IMR-90 (cell line): ENCODE data around the gene SDK1. TPM values are rescaled to one million over a fixed set of nuclear protein-coding genes. Genes with fewer than 3 reads are reported as not detected.

ENCODE experiments used
- ATAC-seq: fragments of 200-7000 bp; cut with Tn5 transposase; 2 replicates; pipeline ENCODE4 v1.9.1; 2020; ENCODE audit warnings: low read depth, mild to moderate bottlenecking, moderate library complexity
- BruUV-seq: library from RNA; stranded (reverse); fragments of 400-500 nt; replicated peaks from 2 replicates; lab custom pipeline; 2021; lab: Mats Ljungman, UMichigan
- CTCF ChIA-PET: fragments of 300-600 bp; formaldehyde crosslinking; extraction: SDS; loops from one replicate; lab custom pipeline; 2021; ENCODE audit warnings: antibody characterized with exemption; lab: Yijun Ruan, JAX
- POLR2A ChIA-PET: fragments of 300-600 bp; sonication (Branson Sonifier 250); formaldehyde crosslinking; loops from one replicate; lab custom pipeline; 2022; ENCODE audit warnings: antibody characterized with exemption; ENCODE audit not compliant: unreplicated experiment; lab: Charles Lee
- DNase-seq: peaks from one replicate; pipeline ENCODE4 v3.0.0; 2013
- H2AFZ ChIP-seq: replicated peaks from 2 replicates; pipeline ENCODE3; 2013; ENCODE audit warnings: low read length, mild to moderate bottlenecking; ENCODE audit not compliant: poor library complexity
- H2AK5ac ChIP-seq: 2 replicates; pipeline ENCODE4 v1.6.1; 2013; ENCODE audit warnings: low read depth, low read length, inconsistent platforms
- H2AK9ac ChIP-seq: replicated peaks from 2 replicates; pipeline ENCODE3; 2013; ENCODE audit warnings: mild to moderate bottlenecking, low read depth, low read length, moderate library complexity; ENCODE audit not compliant: poor library complexity
- H2BK120ac ChIP-seq: 2 replicates; pipeline ENCODE4 v1.6.1; 2013; ENCODE audit warnings: low read depth, low read length, inconsistent platforms
- H2BK15ac ChIP-seq: 3 replicates; pipeline ENCODE4 v1.6.1; 2013; ENCODE audit warnings: low read depth, low read length, inconsistent platforms
- H2BK20ac ChIP-seq: 2 replicates; pipeline ENCODE4 v1.6.1; 2013; ENCODE audit warnings: low read depth, mild to moderate bottlenecking, inconsistent platforms, low read length, moderate library complexity
- H2BK5ac ChIP-seq: 2 replicates; pipeline ENCODE4 v1.6.1; 2013; ENCODE audit warnings: mild to moderate bottlenecking, low read depth, low read length, inconsistent platforms; ENCODE audit not compliant: poor library complexity, severe bottlenecking
- H3K14ac ChIP-seq: replicated peaks from 2 replicates; pipeline ENCODE4 v1.6.1; 2013; ENCODE audit warnings: low read depth, low read length, inconsistent platforms
- H3K18ac ChIP-seq: 2 replicates; pipeline ENCODE4 v1.6.1; 2013; ENCODE audit warnings: low read depth, low read length, control low read depth
- H3K23ac ChIP-seq: 2 replicates; pipeline ENCODE4 v1.6.1; 2013; ENCODE audit warnings: low read depth, low read length, inconsistent platforms
- H3K27ac ChIP-seq: 2 replicates; pipeline ENCODE4 v1.5.1; 2013; ENCODE audit warnings: mild to moderate bottlenecking, control low read depth, low read length; ENCODE audit not compliant: insufficient read depth
- H3K27me3 ChIP-seq: 2 replicates; pipeline ENCODE4 v1.6.1; 2013; ENCODE audit warnings: low read length; ENCODE audit not compliant: control insufficient read depth, insufficient read depth
- H3K36me3 ChIP-seq: 2 replicates; pipeline ENCODE4 v1.6.1; 2013; ENCODE audit warnings: low read length, mixed read lengths; ENCODE audit not compliant: control insufficient read depth, insufficient read depth
- H3K4ac ChIP-seq: 2 replicates; pipeline ENCODE4 v1.6.1; 2013; ENCODE audit warnings: low read depth, low read length, inconsistent platforms
- H3K4me1 ChIP-seq: 2 replicates; pipeline ENCODE4 v1.6.1; 2013; ENCODE audit warnings: low read length, mixed read lengths; ENCODE audit not compliant: control insufficient read depth, insufficient read depth
- H3K4me2 ChIP-seq: 2 replicates; pipeline ENCODE4 v1.6.1; 2013; ENCODE audit warnings: low read depth, mild to moderate bottlenecking, control low read depth, low read length, moderate library complexity
- H3K4me3 ChIP-seq: 2 replicates; pipeline ENCODE4 v1.5.1; 2013; ENCODE audit warnings: low read depth, mild to moderate bottlenecking, control low read depth, low read length, moderate library complexity; ENCODE audit not compliant: insufficient read depth
- H3K56ac ChIP-seq: 2 replicates; pipeline ENCODE4 v1.6.1; 2013; ENCODE audit warnings: low read length, inconsistent platforms; ENCODE audit not compliant: insufficient read depth; ENCODE audit errors: extremely low read depth
- H3K79me1 ChIP-seq, 2 experiments: 2 replicates each; pipeline ENCODE4 v1.6.1; 2013; ENCODE audit warnings: low read length in 2 of 2, inconsistent platforms in 1 of 2, low read depth in 1 of 2
- H3K9ac ChIP-seq: 2 replicates; pipeline ENCODE4 v1.6.1; 2013; ENCODE audit warnings: low read depth, low read length, control low read depth
- H3K9me1 ChIP-seq: 2 replicates; pipeline ENCODE4 v1.6.1; 2013; ENCODE audit warnings: low read length, inconsistent platforms; ENCODE audit not compliant: insufficient read depth
- H3K9me3 ChIP-seq: 2 replicates; pipeline ENCODE4 v1.6.1; 2013; ENCODE audit warnings: low read length; ENCODE audit not compliant: control insufficient read depth, insufficient read depth
- H4K20me1 ChIP-seq: 2 replicates; pipeline ENCODE4 v1.6.1; 2013; ENCODE audit warnings: low read length, inconsistent platforms; ENCODE audit not compliant: insufficient read depth
- H4K5ac ChIP-seq: 2 replicates; pipeline ENCODE4 v1.6.1; 2013; ENCODE audit warnings: mild to moderate bottlenecking, low read depth, low read length, control low read depth
- H4K8ac ChIP-seq, 2 experiments: 2 replicates each; pipeline ENCODE4 v1.6.1; 2013; ENCODE audit warnings: low read depth in 2 of 2, low read length in 2 of 2, control low read depth in 1 of 2, inconsistent platforms in 1 of 2
- H4K91ac ChIP-seq: 2 replicates; pipeline ENCODE4 v1.6.1; 2013; ENCODE audit warnings: low read depth, low read length, inconsistent platforms; ENCODE audit not compliant: insufficient read depth
- CEBPB ChIP-seq: IDR thresholded peaks from 2 replicates; pipeline ENCODE4 v1.6.1; 2012; ENCODE audit warnings: low read depth, low read length, improper control_type of control experiment
- CHD1 ChIP-seq: IDR thresholded peaks from 2 replicates; pipeline ENCODE4 v1.6.1; 2012; ENCODE audit warnings: low read depth, low read length, improper control_type of control experiment
- MAFK ChIP-seq: IDR thresholded peaks from 2 replicates; pipeline ENCODE4 v1.6.1; 2012; ENCODE audit warnings: low read depth, low read length, improper control_type of control experiment
- MAZ ChIP-seq: IDR thresholded peaks from 2 replicates; pipeline ENCODE4 v1.6.1; 2012; ENCODE audit warnings: low read depth, mild to moderate bottlenecking, low read length, improper control_type of control experiment, moderate library complexity, borderline replicate concordance
- MXI1 ChIP-seq: IDR thresholded peaks from 2 replicates; pipeline ENCODE4 v1.6.1; 2012; ENCODE audit warnings: low read depth, mild to moderate bottlenecking, low read length, moderate library complexity, borderline replicate concordance
- POLR2A ChIP-seq: IDR thresholded peaks from 2 replicates; pipeline ENCODE4 v1.6.1; 2012; ENCODE audit warnings: mild to moderate bottlenecking, low read depth, low read length
- RAD21 ChIP-seq: IDR thresholded peaks from 2 replicates; pipeline ENCODE4 v1.6.1; 2012; ENCODE audit warnings: low read length, improper control_type of control experiment
- RCOR1 ChIP-seq: IDR thresholded peaks from 2 replicates; pipeline ENCODE4 v1.6.1; 2012; ENCODE audit warnings: mild to moderate bottlenecking, low read length, improper control_type of control experiment; ENCODE audit not compliant: insufficient replicate concordance
- RFX5 ChIP-seq: IDR thresholded peaks from 2 replicates; pipeline ENCODE4 v1.8.0; 2012; ENCODE audit warnings: low read depth, mild to moderate bottlenecking, low read length, moderate library complexity
- SMC3 ChIP-seq: fragments of 150-350 bp; IDR thresholded peaks from 2 replicates; pipeline ENCODE4 v1.6.1; 2016; ENCODE audit warnings: low read depth, mild to moderate bottlenecking, antibody characterized with exemption, low read length, moderate library complexity
- WGBS, 2 experiments: methylation state at CpG; one replicate each; pipeline versions ENCODE4 v1.1.5 to v1.1.7; 2013; ENCODE audit warnings: missing lambda C conversion rate in 2 of 2; ENCODE audit not compliant: insufficient read length in 1 of 2; ENCODE audit errors: extremely low coverage in 2 of 2; 5-methylcytosine and 5-hydroxymethylcytosine counted together
- dilution Hi-C: fragments of 300-500 bp; cut with HindIII; formaldehyde crosslinking; loops from one replicate; pipeline ENCODE4 v1.14.3; 2018; ENCODE audit warnings: low sequenced_read_pairs; ENCODE audit not compliant: unreplicated experiment
- in situ Hi-C: fragments of 300-500 bp; cut with MboI; formaldehyde crosslinking; loops from 3 replicates; pipeline ENCODE4 v1.14.3; 2019; ENCODE audit warnings: low sequenced_read_pairs, inconsistent platforms, mixed read lengths
- intact Hi-C: fragments of 100-400 bp; cut with micrococcal nuclease; formaldehyde crosslinking; loops from 2 replicates; pipeline ENCODE4 v1.10.0; 2022
- polyA plus RNA-seq, 3 experiments: library from polyadenylated mRNA; depleted of rRNA; stranded (reverse); fragments of >200 nt; gene quantifications; 2 replicates each; pipeline ENCODE4 v1.2.3, GENCODE V29; 2012; ENCODE audit warnings: low replicate concordance in 1 of 3
- total RNA-seq: library from RNA; depleted of rRNA; stranded (reverse); fragments of >200 nt; gene quantifications from 2 replicates; pipeline ENCODE4 v1.2.3, GENCODE V29; 2012

The SDK1 gene
- total and polyA plus RNA-seq, 2 of the 4 experiments (the other 2 are of a cell fraction) = 1.5 to 1.6 TPM

- Histone ChIP-seq H2AK9ac (no peak overlapping the region), H3K4me3 (no peak overlapping the region), H3K9ac (no peak overlapping the region), H3K27me3 (no peaks in the 10 kb centered on the region), H2BK20ac (no peak overlapping the region), H3K4me1 (no peaks in the 10 kb centered on the region), H3K9me3 (peaks cover 10% of the 10 kb centered on the region), H3K79me1 (no peaks in the 10 kb centered on the region), H3K4ac (no peak overlapping the region), H3K4me2 (no peak overlapping the region), H2AK5ac (no peak overlapping the region), H4K91ac (no peak overlapping the region), H4K20me1 (no peaks in the 10 kb centered on the region), H2BK120ac (no peak overlapping the region), H2BK15ac (no peak overlapping the region), H3K56ac (no peak overlapping the region), H3K23ac (no peak overlapping the region), H3K14ac (no peak overlapping the region), H2AFZ (no peak overlapping the region), H2BK5ac (no peak overlapping the region), H3K36me3 (no peaks in the 10 kb centered on the region), H3K9me1 (no peaks in the 10 kb centered on the region), H3K18ac (no peak overlapping the region), H4K8ac (no peak overlapping the region), H3K27ac (no peak overlapping the region), H4K5ac (no peak overlapping the region)
- in situ Hi-C loops = no loop called here
- CTCF ChIA-PET = no interaction called here
- POLR2A ChIA-PET = no interaction called here
- WGBS, 2 experiments = 90% methylated on average over 4 of the region's 10 CpGs; no CpG with 5 or more reads in 1 of the 2 experiments
- TF ChIP-seq CEBPB (no peak), CHD1 (no peak), MXI1 (no peak), MAZ (no peak), RFX5 (no peak), RAD21 (no peak), MAFK (no peak), RCOR1 (no peak), POLR2A (no peak), SMC3 (no peak)
- DNase-seq (no peak), ATAC-seq (no peak)
- intact Hi-C loops = no loop called here
- no TSS peak for BruUV-seq
- dilution Hi-C loops = no loop called here
Observed at GRCh38 chr7:4167385-4167910, 866.4 kb downstream of the SDK1 start.
